PFSK-1 (cell line): ENCODE results near the gene GPR158.

Experiments used
- FOXP2 ChIP-seq: optimal IDR thresholded peaks from 2 replicates; pipeline ENCODE3; 2011; ENCODE audit warnings: borderline replicate concordance, control low read depth, inconsistent platforms; ENCODE audit not compliant: insufficient read depth; ENCODE audit errors: extremely low read length, extremely low read depth
- POLR2AphosphoS5 ChIP-seq: IDR thresholded peaks from 2 replicates; pipeline ENCODE4 v1.6.1; 2012; ENCODE audit warnings: low read depth, mild to moderate bottlenecking, control low read depth, low read length, moderate library complexity
- REST ChIP-seq, 2 experiments: IDR thresholded peaks; 2 replicates each; pipeline versions ENCODE4 v1.6.1 to v1.8.0; 2011 to 2012; ENCODE audit warnings: low read depth in 2 of 2, low read length in 2 of 2, control low read depth in 1 of 2, inconsistent platforms in 1 of 2, mild to moderate bottlenecking in 1 of 2, moderate library complexity in 1 of 2; ENCODE audit not compliant: insufficient read depth in 1 of 2
- SIN3A ChIP-seq: IDR thresholded peaks from 2 replicates; pipeline ENCODE4 v1.6.1; 2012; ENCODE audit warnings: mild to moderate bottlenecking, low read length, moderate library complexity, borderline replicate concordance; ENCODE audit not compliant: insufficient read depth
- TAF1 ChIP-seq: IDR thresholded peaks from 2 replicates; pipeline ENCODE4 v1.6.1; 2012; ENCODE audit warnings: low read length, control low read depth, borderline replicate concordance; ENCODE audit not compliant: insufficient read depth

DNA sequence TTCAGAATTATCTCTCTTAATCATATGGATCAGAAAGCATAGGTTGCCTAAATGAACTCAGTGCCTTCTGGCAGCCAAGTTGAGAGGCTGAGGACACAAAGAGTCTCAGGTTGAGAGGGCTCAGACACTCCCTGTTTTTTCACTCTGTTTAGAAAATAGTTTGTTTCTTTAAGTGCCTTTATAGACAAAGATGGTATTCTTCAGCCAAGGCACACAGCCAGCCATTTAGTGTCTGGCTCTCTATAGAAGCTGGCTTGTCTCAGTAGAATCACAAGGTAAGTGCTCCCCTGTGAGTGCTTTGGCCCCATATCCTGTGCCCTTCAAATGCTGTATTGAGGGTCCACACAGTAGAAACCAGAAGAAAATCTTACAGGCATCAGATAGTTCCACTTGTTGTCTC, 3.6 kb downstream of the GPR158 start:
- TF ChIP-seq POLR2AphosphoS5 (no peak), REST (IDR thresholded peaks at IDR 0.05; ENCODE audit: insufficient read depth in 1 of 2, low read depth in 2 of 2, low read length in 2 of 2) (no peak), TAF1 (no peak), SIN3A (no peak), FOXP2 (no peak)
